ENCODE measurements around the gene PRMT5.

PRMT5 gene

GRCh38 chr14:22897357-22897756 lies 31.8 kb downstream of the PRMT5 start:
- DNase-seq (ENCODE audit: low read depth, low spot score) = no peak

GRCh38 chr14:22896760-22897159 lies 32.4 kb downstream of the PRMT5 start:
- no peak for DNase-seq (ENCODE audit: low read depth, low spot score)

- DNase-seq (ENCODE audit: low read depth, low spot score) = no peak
Measured at GRCh38 chr14:22896356-22896755, 32.8 kb downstream of the PRMT5 start.

GRCh38 chr14:22895402-22895801 lies 33.8 kb downstream of the PRMT5 start:
- DNase-seq (ENCODE audit: low read depth, low spot score) = no peak

GRCh38 chr14:22893706-22894105 lies 35.5 kb downstream of the PRMT5 start:
- DNase-seq (ENCODE audit: low read depth, low spot score) = no peak

- no peak for DNase-seq (ENCODE audit: low read depth, low spot score)
Measured at GRCh38 chr14:22892488-22892887, 36.7 kb downstream of the PRMT5 start.

GRCh38 chr14:22890416-22890815 lies 38.8 kb downstream of the PRMT5 start:
- no peak for DNase-seq (ENCODE audit: low read depth, low spot score)

- DNase-seq (ENCODE audit: low read depth, low spot score) = no peak
Measured at GRCh38 chr14:22888662-22889061, 40.5 kb downstream of the PRMT5 start.

- DNase-seq (ENCODE audit: low read depth, low spot score) = no peak
Measured at GRCh38 chr14:22887990-22888378, 41.2 kb downstream of the PRMT5 start.

GRCh38 chr14:22887260-22887989 lies 41.8 kb downstream of the PRMT5 start:
- peak; percentile 87 for DNase-seq (ENCODE audit: low read depth, low spot score)

- DNase-seq (ENCODE audit: low read depth, low spot score) = peak; percentile 90
Measured at GRCh38 chr14:22886500-22887259, 42.5 kb downstream of the PRMT5 start.

- no peak for DNase-seq (ENCODE audit: low read depth, low spot score)
Measured at GRCh38 chr14:22885975-22886374, 43.2 kb downstream of the PRMT5 start.

GRCh38 chr14:22884738-22885523 lies 44.2 kb downstream of the PRMT5 start:
- DNase-seq (ENCODE audit: low read depth, low spot score) = no peak

GRCh38 chr14:22884076-22884737 lies 45.0 kb downstream of the PRMT5 start:
- no peak for DNase-seq (ENCODE audit: low read depth, low spot score)

- DNase-seq (ENCODE audit: low read depth, low spot score) = peak; percentile 38
Measured at GRCh38 chr14:22883173-22883976, 45.8 kb downstream of the PRMT5 start, which contains the start of gene REM2. Gene REM2 (plus strand): TSS chr14:22883222. CDS start chr14:22883288, 66 bp downstream.

GRCh38 chr14:22882529-22883172 lies 46.5 kb downstream of the PRMT5 start:
- DNase-seq (ENCODE audit: low read depth, low spot score) = peak; percentile 72

GRCh38 chr14:22882064-22882463 lies 47.1 kb downstream of the PRMT5 start:
- no peak for DNase-seq (ENCODE audit: low read depth, low spot score)

- no peak for DNase-seq (ENCODE audit: low read depth, low spot score)
Measured at GRCh38 chr14:22878271-22879246, 50.6 kb downstream of the PRMT5 start.

GRCh38 chr14:22877000-22877501 lies 52.1 kb downstream of the PRMT5 start:
- no peak for DNase-seq (ENCODE audit: low read depth, low spot score)

Data from ELF-1 (cell line).